ENCODE measurements around the gene PFN3.
A peak's percentile ranks its signal among the peaks of the same experiment; 100 is the strongest.

The PFN3 gene

DNA sequence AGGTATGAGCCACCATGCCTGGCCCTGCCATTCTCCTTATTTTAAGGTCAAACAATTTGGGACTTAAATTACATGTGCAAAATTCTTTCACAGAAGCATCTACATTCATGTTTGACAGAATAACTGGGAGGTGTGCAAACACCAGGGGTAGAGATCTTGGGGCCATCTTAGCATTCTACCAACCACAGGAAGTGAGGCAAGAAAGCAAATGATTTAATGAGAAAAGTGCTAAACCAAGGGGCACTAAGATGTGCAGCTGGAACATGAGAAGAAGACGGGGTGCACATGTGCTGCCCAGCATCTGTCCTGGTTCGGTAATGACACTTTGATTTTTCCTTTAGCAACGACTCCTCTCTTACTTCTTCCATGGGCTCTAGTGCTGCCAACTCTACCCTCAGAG lies 10.1 kb upstream of the PFN3 start:
- Histone ChIP-seq H3K79me2 (ENCODE audit: low read length) (no peaks in the 10 kb centered on the region), H3K9me3 (ENCODE audit: insufficient read depth, low read length) (no peaks in the 10 kb centered on the region), H3K36me3 (replicated peaks; ENCODE audit: low read depth, low read length) (no peaks in the 10 kb centered on the region), H2AFZ (ENCODE audit: low read depth, low read length) (no peak overlapping the region), H3K4me2 (ENCODE audit: low read length) (no peak overlapping the region), H3K27me3 (ENCODE audit: low read depth, low read length) (peaks cover 9% of the 10 kb centered on the region), H3K27ac (ENCODE audit: low read length) (no peak overlapping the region), H3K9ac (ENCODE audit: low read length) (no peak overlapping the region), H4K20me1 (ENCODE audit: insufficient read depth, low read length) (no peaks in the 10 kb centered on the region), H3K4me3 (ENCODE audit: low read length) (no peak overlapping the region), H3K4me1 (ENCODE audit: low read length) (peaks cover 13% of the 10 kb centered on the region)
- TF ChIP-seq EZH2phosphoT487 (IDR thresholded peaks at IDR 0.05; ENCODE audit: low read depth), result no peak
- TF ChIP-seq, protein P1, sequence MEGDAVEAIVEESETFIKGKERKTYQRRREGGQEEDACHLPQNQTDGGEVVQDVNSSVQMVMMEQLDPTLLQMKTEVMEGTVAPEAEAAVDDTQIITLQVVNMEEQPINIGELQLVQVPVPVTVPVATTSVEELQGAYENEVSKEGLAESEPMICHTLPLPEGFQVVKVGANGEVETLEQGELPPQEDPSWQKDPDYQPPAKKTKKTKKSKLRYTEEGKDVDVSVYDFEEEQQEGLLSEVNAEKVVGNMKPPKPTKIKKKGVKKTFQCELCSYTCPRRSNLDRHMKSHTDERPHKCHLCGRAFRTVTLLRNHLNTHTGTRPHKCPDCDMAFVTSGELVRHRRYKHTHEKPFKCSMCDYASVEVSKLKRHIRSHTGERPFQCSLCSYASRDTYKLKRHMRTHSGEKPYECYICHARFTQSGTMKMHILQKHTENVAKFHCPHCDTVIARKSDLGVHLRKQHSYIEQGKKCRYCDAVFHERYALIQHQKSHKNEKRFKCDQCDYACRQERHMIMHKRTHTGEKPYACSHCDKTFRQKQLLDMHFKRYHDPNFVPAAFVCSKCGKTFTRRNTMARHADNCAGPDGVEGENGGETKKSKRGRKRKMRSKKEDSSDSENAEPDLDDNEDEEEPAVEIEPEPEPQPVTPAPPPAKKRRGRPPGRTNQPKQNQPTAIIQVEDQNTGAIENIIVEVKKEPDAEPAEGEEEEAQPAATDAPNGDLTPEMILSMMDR (IDR thresholded peaks at IDR 0.05; ENCODE audit: low read depth, low read length), result no peak

GRCh38 chr5:177409043-177409801 lies 8.8 kb upstream of the PFN3 start, which contains the start of gene F12:
TSS of gene F12 (minus strand) at chr5:177409564. CDS start at chr5:177409527, 37 bp downstream.
- no peaks in the 10 kb centered on the region for H4K20me1 ChIP-seq (ENCODE audit: insufficient read depth, low read length)
- TF ChIP-seq, protein P1 (IDR thresholded peaks at IDR 0.05; ENCODE audit: low read depth, low read length), result no peak
- no peak for TF ChIP-seq EZH2phosphoT487 (IDR thresholded peaks at IDR 0.05; ENCODE audit: low read depth)
- H3K9ac ChIP-seq (ENCODE audit: low read length), result no peak within 1 kb of the TSS
- no peaks in the 10 kb centered on the region for H3K9me3 ChIP-seq (ENCODE audit: insufficient read depth, low read length)
- peaks cover 23% of the 10 kb centered on the region for H3K4me1 ChIP-seq (ENCODE audit: low read length)
- H3K4me2 ChIP-seq (ENCODE audit: low read length), result no peak within 1 kb of the TSS
- no peak within 1 kb of the TSS for H3K27ac ChIP-seq (ENCODE audit: low read length)
- H3K36me3 ChIP-seq (replicated peaks; ENCODE audit: low read depth, low read length), result no peaks in the 10 kb centered on the region
- peaks cover 9% of the 10 kb centered on the region for H3K27me3 ChIP-seq (ENCODE audit: low read depth, low read length)
- no peaks in the 10 kb centered on the region for H3K79me2 ChIP-seq (ENCODE audit: low read length)
- no peak within 1 kb of the TSS for H2AFZ ChIP-seq (ENCODE audit: low read depth, low read length)
- H3K4me3 ChIP-seq (ENCODE audit: low read length), result no peak within 1 kb of the TSS

DNA sequence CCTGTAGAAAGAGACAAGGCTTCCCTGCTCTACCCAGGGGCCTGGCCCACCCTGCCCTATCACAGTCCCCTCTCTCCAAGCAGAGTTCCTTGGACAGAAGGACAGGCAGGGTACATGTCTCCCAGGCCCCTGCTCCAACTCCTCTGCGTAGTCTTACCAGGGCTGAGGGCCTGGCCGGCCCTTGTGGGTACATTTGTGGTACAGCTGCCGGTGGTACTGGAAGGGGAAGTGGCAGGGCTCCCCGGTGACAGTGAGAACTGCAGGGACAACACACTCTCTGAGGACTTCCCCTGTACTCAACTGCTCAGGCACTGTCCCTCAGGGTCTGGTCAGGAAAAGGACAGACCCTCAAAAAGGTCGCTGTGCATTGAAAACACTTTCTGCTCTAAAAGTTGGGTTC lies 5.3 kb upstream of the PFN3 start:
- H3K27ac ChIP-seq (ENCODE audit: low read length), result no peak overlapping the region
- H4K20me1 ChIP-seq (ENCODE audit: insufficient read depth, low read length), result no peaks in the 10 kb centered on the region
- H3K9ac ChIP-seq (ENCODE audit: low read length), result no peak overlapping the region
- no peaks in the 10 kb centered on the region for H3K79me2 ChIP-seq (ENCODE audit: low read length)
- no peak overlapping the region for H3K4me3 ChIP-seq (ENCODE audit: low read length)
- H2AFZ ChIP-seq (ENCODE audit: low read depth, low read length), result no peak overlapping the region; the same call in 1 of the 2 replicates
- no peaks in the 10 kb centered on the region for H3K9me3 ChIP-seq (ENCODE audit: insufficient read depth, low read length)
- H3K4me1 ChIP-seq (ENCODE audit: low read length), result peaks cover 19% of the 10 kb centered on the region
- 0 out of 2 replicates have a peak overlapping the region, but pooled peaks have one; percentile 16 for H3K4me2 ChIP-seq (ENCODE audit: low read length)
- peaks cover 17% of the 10 kb centered on the region for H3K27me3 ChIP-seq (ENCODE audit: low read depth, low read length)
- no peaks in the 10 kb centered on the region for H3K36me3 ChIP-seq (replicated peaks; ENCODE audit: low read depth, low read length)
- TF ChIP-seq, protein P1 (IDR thresholded peaks at IDR 0.05; ENCODE audit: low read depth, low read length), result no peak
- no peak for TF ChIP-seq EZH2phosphoT487 (IDR thresholded peaks at IDR 0.05; ENCODE audit: low read depth)

- peaks cover 17% of the 10 kb centered on the region for H3K27me3 ChIP-seq (ENCODE audit: low read depth, low read length)
- H2AFZ ChIP-seq (ENCODE audit: low read depth, low read length), result no peak overlapping the region
- no peaks in the 10 kb centered on the region for H3K9me3 ChIP-seq (ENCODE audit: insufficient read depth, low read length)
Measured at GRCh38 chr5:177405312-177405711, 4.9 kb upstream of the PFN3 start.

More at GRCh38 chr5:177405312-177405711, 4.9 kb upstream of the PFN3 start:
- no peak overlapping the region for H3K27ac ChIP-seq (ENCODE audit: low read length)
- H3K36me3 ChIP-seq (replicated peaks; ENCODE audit: low read depth, low read length), result no peaks in the 10 kb centered on the region
- H3K9ac ChIP-seq (ENCODE audit: low read length), result no peak overlapping the region
- 0 out of 2 replicates have a peak overlapping the region, but pooled peaks have one; percentile 16 for H3K4me2 ChIP-seq (ENCODE audit: low read length)
- H3K4me1 ChIP-seq (ENCODE audit: low read length), result peaks cover 19% of the 10 kb centered on the region
- no peaks in the 10 kb centered on the region for H4K20me1 ChIP-seq (ENCODE audit: insufficient read depth, low read length)
- no peaks in the 10 kb centered on the region for H3K79me2 ChIP-seq (ENCODE audit: low read length)
- H3K4me3 ChIP-seq (ENCODE audit: low read length), result no peak overlapping the region
- no peak for TF ChIP-seq EZH2phosphoT487 (IDR thresholded peaks at IDR 0.05; ENCODE audit: low read depth)
- TF ChIP-seq, protein P1 (IDR thresholded peaks at IDR 0.05; ENCODE audit: low read depth, low read length), result no peak

All from OCI-LY3 (cell line).